Stimulated activated CD8-positive, alpha-beta memory T cell treated with anti-CD3 and anti-CD28 coated beads, Interleukin-12 subunit alpha, Interleukin-12 subunit beta, amount 100 ng/mL, for 4 hours (primary cell): ENCODE data around the gene NBEAL2.
A peak's percentile ranks its signal among the peaks of the same experiment; 100 is the strongest.

Source experiments
- DNase-seq: peaks from one replicate; pipeline ENCODE4 v3.0.0-alpha.2; 2020; ENCODE audit warnings: low read depth

NBEAL2 gene

GRCh38 chr3:46986782-46987310 lies 7.4 kb downstream of the NBEAL2 start:
- no peak for DNase-seq

GRCh38 chr3:46987319-46987742 lies 7.9 kb downstream of the NBEAL2 start:
- no peak for DNase-seq

- peak; percentile 70 for DNase-seq
Measured at GRCh38 chr3:46987743-46988401, 8.4 kb downstream of the NBEAL2 start.

GRCh38 chr3:46988616-46989015 lies 9.2 kb downstream of the NBEAL2 start:
- no peak for DNase-seq

GRCh38 chr3:46989146-46989810 lies 9.8 kb downstream of the NBEAL2 start:
- DNase-seq, result no peak

GRCh38 chr3:46990573-46991374 lies 11.3 kb downstream of the NBEAL2 start:
- no peak for DNase-seq

- no peak for DNase-seq
Measured at GRCh38 chr3:46991406-46992165, 12.1 kb downstream of the NBEAL2 start.

- DNase-seq, result no peak
Measured at GRCh38 chr3:46992231-46992630, 12.8 kb downstream of the NBEAL2 start.

GRCh38 chr3:46993292-46993691 lies 13.8 kb downstream of the NBEAL2 start:
- no peak for DNase-seq

- no peak for DNase-seq
Measured at GRCh38 chr3:46993986-46994385, 14.5 kb downstream of the NBEAL2 start.

GRCh38 chr3:46994801-46995731 lies 15.6 kb downstream of the NBEAL2 start:
- no peak for DNase-seq

GRCh38 chr3:46995901-46996562 lies 16.6 kb downstream of the NBEAL2 start:
- DNase-seq, result no peak

- DNase-seq, result no peak
Measured at GRCh38 chr3:46996689-46997452, 17.4 kb downstream of the NBEAL2 start.

- DNase-seq, result no peak
Measured at GRCh38 chr3:46997453-46998091, 18.1 kb downstream of the NBEAL2 start.

- peak; percentile 59 for DNase-seq
Measured at GRCh38 chr3:46998121-46998851, 18.8 kb downstream of the NBEAL2 start.

GRCh38 chr3:46998852-46999515 lies 19.5 kb downstream of the NBEAL2 start:
- no peak for DNase-seq

GRCh38 chr3:46999516-47000197 lies 20.2 kb downstream of the NBEAL2 start:
- DNase-seq, result no peak
